ENCODE measurements around the gene DHCR7. TPM values are rescaled to one million over a fixed set of nuclear protein-coding genes. Genes with fewer than 3 reads are reported as not detected.

Gene DHCR7
- total and polyA plus RNA-seq, 2 experiments from 2014 or later, result 84.0 to 166 TPM

GRCh38 chr11:71459076-71459766 is 11.0 kb upstream of the DHCR7 start:
- peaks cover 3% of the 10 kb centered on the region for H3K27me3 Mint-ChIP-seq (ENCODE audit: insufficient read depth, low read depth, poor library complexity)
- H3K27ac ChIP-seq (ENCODE audit: low read depth), result no peak overlapping the region
- H3K27me3 ChIP-seq (ENCODE audit: insufficient read depth), result no peaks in the 10 kb centered on the region
- no peak for ATAC-seq
- no peak for DNase-seq (ENCODE audit: low spot score)
- no peak overlapping the region for H2AFZ ChIP-seq
- TF ChIP-seq EZH2phosphoT487 (IDR thresholded peaks at IDR 0.05; ENCODE audit: unreplicated experiment) (no peak), POLR2AphosphoS5 (IDR thresholded peaks at IDR 0.05; ENCODE audit: low read depth) (no peak), ZNF462 (CRISPR knock-in tag; IDR thresholded peaks at IDR 0.05) (no peak), STAT1 (IDR thresholded peaks at IDR 0.05; ENCODE audit: unreplicated experiment) (no peak)
- H3K4me3 Mint-ChIP-seq, result no peak overlapping the region
- H3K9me3 Mint-ChIP-seq, result no peaks in the 10 kb centered on the region
- no peak overlapping the region for H3K4me3 ChIP-seq
- H3K4me2 ChIP-seq, result no peak overlapping the region
- H3K4me1 Mint-ChIP-seq, result peaks cover 15% of the 10 kb centered on the region
- H3K4me1 ChIP-seq (ENCODE audit: insufficient read depth), result no peaks in the 10 kb centered on the region
- peaks cover 13% of the 10 kb centered on the region for H3K36me3 ChIP-seq (ENCODE audit: insufficient read depth)
- H3K27ac Mint-ChIP-seq, result no peak overlapping the region
- no peaks in the 10 kb centered on the region for H3F3A ChIP-seq (replicated peaks; ENCODE audit: low read depth)
- H3K79me2 ChIP-seq (replicated peaks; ENCODE audit: insufficient read depth), result peaks cover 5% of the 10 kb centered on the region
- peaks cover 53% of the 10 kb centered on the region for H3K36me3 Mint-ChIP-seq (ENCODE audit: low read depth)
- H4K20me1 ChIP-seq (replicated peaks; ENCODE audit: insufficient read depth), result peaks cover 6% of the 10 kb centered on the region; the same call in 1 of the 2 replicates
- H3K9me2 ChIP-seq (ENCODE audit: insufficient read depth), result no peaks in the 10 kb centered on the region

All from GM23338 (cell line).